GM18909 (cell line): ENCODE data around the gene CTNS.

ENCODE experiments used
- ATAC-seq: cut with Tn5 transposase; IDR thresholded peaks from one replicate; pipeline ENCODE4 v1.9.1; 2021; ENCODE audit warnings: mild to moderate bottlenecking; ENCODE audit not compliant: unreplicated experiment, poor library complexity

Gene CTNS

DNA sequence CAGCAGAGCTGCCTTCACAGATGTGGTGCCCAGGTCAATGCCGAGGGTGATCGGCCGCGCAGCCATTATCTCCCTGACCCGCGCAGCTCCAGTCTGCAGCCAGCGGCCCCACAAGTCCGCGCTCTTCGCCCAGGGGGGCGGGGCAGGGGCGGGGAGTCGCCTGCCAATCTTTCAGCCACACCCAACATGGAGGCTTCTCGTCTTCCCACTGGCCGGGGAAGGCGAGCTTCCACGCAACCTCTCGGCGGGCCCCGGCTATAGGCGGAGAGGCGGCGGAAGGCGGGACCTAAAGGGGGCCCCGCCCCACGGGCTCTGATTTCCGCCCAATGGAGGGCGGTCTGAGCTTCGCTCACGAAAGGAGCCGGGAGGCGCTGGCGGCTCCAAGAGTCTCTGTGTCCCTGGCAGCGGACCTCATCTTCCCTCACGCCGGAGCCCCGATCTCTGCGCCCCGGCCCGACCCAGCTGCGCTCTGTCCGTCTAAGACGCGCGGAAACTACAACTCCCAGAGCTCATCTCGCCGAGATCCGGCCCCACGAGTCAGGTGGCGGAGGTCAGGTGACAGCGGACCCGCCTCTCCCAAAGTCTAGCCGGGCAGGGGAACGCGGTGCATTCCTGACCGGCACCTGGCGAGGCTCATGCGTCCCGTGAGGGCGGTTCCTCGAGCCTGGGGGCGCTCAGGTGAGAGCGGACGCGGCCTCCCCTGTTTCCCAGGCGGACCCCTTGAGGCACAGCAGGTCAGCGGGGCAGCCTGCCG is at the start of gene CTNS, which contains the start of gene SHPK:
Gene CTNS, plus strand, starts transcription at position 607 of the 754 bp plus-strand sequence. CDS start 3,447 bp downstream, outside the sequence.
Gene SHPK, minus strand, starts transcription at position 97 of the 754 bp plus-strand sequence. Its CDS starts 31 bp downstream, at position 66.
- peak; percentile 94 for ATAC-seq

- ATAC-seq = no peak
Measured at GRCh38 chr17:3589784-3590183, 46.8 kb upstream of the CTNS start.

- ATAC-seq = no peak
Measured at GRCh38 chr17:3590231-3590630, 46.3 kb upstream of the CTNS start.

DNA sequence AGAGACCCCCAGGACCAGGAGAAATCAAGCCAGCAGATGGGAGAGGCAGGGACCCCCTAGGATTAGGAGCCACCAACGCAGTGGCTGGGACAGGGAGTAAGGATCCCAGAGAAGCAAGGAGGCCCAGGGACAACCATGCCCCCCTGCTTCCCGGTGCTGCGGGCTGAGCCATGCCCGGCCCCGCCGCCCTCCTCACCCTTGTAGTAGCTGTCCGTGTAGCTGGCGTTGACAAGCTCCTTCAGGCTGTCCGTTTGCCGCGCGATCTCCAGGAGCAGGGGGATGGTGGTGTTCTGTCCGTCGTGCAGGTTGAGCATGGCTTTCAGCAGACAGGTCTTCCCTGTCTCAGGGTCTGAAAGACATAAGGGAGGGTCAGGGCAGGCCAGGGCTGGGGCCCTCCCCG is 45.8 kb upstream of the CTNS start:
- ATAC-seq = no peak

GRCh38 chr17:3592216-3592860 is 44.2 kb upstream of the CTNS start:
- no peak for ATAC-seq

DNA sequence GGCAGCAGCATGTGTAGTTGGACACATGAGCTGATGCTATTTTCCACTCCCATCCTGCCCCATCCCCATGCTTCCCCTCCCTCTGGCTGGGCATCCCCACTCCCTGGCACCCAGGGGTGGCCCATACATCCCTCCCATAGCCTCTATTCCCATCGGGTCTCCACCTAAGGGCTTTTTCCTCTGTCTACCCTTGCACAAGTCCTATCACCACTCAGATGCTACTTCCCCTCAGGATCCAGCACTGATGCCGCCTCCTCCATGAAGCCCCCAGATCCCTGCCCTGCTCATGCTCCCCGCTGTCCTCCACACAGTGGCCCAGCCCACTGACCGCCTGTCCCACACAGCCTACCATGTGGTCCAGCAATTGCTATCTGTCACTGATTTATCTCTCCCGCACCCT is 43.2 kb upstream of the CTNS start:
- ATAC-seq = no peak

DNA sequence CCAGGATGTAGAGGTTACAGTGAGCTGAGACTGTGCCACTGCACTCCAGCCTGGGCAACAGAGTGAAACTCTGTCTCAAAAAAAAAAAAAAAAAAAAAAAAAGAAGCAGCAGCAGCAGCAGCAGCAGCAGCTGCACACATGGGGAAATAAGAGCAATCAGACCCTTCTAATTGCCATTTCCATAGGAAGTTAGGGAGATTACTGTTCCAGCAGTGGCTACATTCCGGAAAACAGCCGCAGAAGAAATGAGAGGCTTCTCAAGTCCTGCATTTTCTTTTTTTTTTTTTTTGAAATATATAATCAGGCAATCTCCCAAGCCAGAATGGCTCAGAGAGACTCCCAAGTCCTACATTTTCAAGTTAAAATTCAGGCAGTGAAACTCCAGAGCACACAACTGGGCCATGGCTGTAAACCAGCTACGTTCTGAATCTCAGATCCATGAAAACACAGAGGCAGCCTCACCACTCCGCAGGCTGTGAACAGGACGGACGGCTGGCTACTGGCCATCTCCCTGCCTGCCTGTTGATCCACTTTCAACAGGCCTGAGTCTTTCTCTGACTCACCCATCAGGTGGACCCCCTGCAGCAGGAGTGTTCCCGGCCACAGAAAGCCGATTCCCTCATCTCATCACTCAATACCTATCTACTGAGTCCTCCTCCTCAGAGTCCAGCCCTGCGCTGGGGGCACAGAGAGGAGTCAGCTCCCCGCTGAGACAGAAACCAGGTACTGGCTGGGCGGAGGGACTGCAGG is 42.3 kb upstream of the CTNS start:
- ATAC-seq = no peak

GRCh38 chr17:3594976-3595375 is 41.6 kb upstream of the CTNS start:
- no peak for ATAC-seq

- no peak for ATAC-seq
Measured at GRCh38 chr17:3596804-3597464, 39.6 kb upstream of the CTNS start.

GRCh38 chr17:3598078-3598477 is 38.5 kb upstream of the CTNS start:
- no peak for ATAC-seq

DNA sequence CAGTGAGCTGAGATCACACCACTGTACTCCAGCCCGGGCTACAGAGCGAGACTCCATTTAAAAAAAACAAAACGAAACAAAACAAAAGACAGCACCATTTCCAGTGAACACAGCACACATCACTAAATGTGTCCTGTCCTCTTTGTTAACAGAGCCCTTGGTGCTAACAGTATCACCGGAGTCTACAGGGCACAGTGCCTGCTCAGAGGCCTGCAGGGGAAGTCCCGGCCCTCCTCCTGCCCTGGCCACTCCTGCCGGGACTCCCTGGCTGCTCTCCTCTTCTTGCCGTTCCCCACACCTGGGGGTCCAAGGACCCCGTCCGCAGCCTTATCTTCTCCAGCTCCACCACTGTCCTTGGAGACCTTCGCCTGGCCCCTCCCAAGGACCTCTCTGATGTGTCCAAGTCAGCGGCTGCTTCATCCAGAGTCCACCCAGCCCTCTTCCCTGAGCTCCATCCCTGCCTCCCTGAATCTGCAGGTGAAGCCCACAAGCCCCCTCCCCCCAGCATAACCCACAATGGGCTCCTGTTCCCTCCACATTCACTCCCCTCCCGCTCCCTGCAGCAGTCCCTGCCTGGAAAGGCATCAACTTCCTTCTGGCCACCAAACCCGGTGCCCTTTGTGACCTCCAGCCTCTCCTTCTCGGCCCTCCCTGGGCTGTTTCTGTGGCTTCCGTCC is 35.9 kb upstream of the CTNS start:
- ATAC-seq = no peak

DNA sequence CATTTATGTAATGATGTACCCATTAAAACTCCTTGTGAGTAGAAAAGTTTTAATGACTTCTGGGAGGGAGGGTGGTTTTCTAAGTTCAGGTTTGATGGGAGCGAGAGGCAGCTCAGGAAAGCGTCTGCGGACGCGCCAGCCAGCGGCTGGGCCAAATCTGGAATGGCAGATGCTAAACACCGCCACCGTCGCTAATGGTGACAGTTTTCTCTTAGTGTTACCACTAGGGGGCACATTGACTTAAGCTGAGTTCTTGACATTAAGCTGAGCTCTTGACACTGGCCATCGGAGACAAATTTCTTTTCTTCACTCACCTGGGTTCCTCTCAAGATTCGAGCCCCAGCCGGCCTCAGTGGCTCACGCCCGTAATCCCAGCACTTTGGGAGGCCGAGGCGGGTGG is 34.1 kb upstream of the CTNS start:
- ATAC-seq = no peak

GRCh38 chr17:3603119-3603869 is 33.3 kb upstream of the CTNS start:
- no peak for ATAC-seq

DNA sequence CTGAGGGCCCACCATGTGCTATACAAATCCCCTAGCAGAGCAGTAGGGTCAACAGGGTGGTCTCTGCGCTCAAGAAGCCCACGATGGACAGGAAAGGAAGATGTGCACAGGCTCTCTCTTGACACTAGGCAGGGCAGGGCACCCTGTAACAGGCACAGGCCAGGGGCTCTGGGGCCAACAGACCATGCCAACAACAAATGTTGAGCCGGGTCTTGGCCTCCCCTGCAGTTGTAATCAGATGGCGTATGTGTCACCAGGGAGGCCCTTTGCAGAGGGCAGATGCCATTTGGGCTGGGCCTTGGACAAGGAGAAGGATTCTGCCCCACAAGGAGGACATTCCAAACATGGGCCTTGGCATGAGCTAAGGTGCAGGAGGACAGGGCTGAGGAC is 32.7 kb upstream of the CTNS start:
- ATAC-seq = no peak

DNA sequence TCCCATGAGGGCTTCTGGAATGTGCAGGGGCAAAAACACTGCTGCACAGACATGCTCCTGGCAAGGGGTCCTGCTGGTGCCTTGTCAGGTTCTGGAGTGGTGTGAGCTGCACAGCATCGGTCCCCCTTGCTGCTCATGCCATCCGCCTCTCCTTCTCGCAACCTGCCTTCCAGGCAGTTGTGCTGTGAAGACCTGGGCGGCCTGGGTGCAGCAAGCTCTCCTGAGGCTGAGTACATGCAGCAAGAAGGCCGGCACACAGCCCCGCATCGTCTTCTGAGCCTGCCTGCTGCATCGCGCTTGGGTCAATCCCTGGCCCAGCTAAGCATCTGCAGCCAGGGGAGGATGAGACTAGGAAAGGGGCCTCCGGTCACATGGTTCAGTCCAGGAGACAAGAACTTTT is 26.9 kb upstream of the CTNS start:
- ATAC-seq = no peak

- no peak for ATAC-seq
Measured at GRCh38 chr17:3610523-3610922, 26.0 kb upstream of the CTNS start.

GRCh38 chr17:3613124-3613523 is 23.4 kb upstream of the CTNS start:
- no peak for ATAC-seq

DNA sequence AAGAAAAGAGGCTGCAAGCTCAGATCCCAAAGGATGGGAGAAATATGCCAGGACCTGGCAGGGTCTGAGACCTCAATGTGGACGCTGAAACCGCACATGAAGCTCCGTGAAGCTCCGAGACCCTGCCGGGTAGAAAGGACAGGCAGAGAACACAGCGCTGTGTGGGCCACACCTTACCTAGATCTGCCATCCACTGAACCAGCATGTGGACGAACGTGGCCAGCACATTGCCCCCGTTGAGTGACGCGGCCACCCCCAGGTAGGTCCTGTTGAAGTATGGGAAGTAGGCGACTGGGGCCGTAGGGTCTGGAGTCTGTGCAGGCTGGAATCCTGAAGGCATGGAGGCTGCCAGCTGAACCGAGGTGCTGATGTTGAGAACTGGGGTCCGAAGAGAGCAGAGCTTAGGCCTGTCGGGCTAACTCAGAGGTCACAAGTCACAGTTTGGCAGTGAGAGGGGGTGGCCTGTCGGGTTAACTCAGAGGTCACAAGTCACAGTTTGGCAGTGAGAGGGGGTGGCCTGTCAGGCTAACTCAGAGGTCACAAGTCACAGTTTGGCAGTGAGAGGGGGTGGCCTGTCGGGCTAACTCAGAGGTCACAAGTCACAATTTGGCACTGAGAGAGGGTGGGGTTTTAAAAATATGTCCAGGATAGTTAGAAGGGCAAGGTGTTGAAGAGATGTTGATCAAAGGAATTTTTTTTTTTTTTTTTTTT is 21.2 kb upstream of the CTNS start:
- no peak for ATAC-seq
